Fibroblast of skin of abdomen (primary cell): Measurements from ENCODE around the gene MAP1LC3A.

ENCODE experiments used
- DNase-seq: peaks from one replicate; pipeline ENCODE4 v3.0.0-alpha.2; 2013

MAP1LC3A gene

GRCh38 chr20:34578521-34578920 lies 20.0 kb downstream of the MAP1LC3A start:
- DNase-seq: no peak

GRCh38 chr20:34579191-34579978 lies 20.9 kb downstream of the MAP1LC3A start:
- peak; percentile 60 for DNase-seq

- no peak for DNase-seq
Measured at GRCh38 chr20:34579979-34580940, 21.7 kb downstream of the MAP1LC3A start.

GRCh38 chr20:34581341-34582184 lies 23.0 kb downstream of the MAP1LC3A start:
- DNase-seq: peak; percentile 52

- no peak for DNase-seq
Measured at GRCh38 chr20:34582221-34582620, 23.7 kb downstream of the MAP1LC3A start.

- no peak for DNase-seq
Measured at GRCh38 chr20:34582911-34583310, 24.4 kb downstream of the MAP1LC3A start.

- DNase-seq: no peak
Measured at GRCh38 chr20:34583544-34583943, 25.0 kb downstream of the MAP1LC3A start.

- no peak for DNase-seq
Measured at GRCh38 chr20:34585019-34585418, 26.5 kb downstream of the MAP1LC3A start.

GRCh38 chr20:34586488-34587163 lies 28.1 kb downstream of the MAP1LC3A start:
- no peak for DNase-seq

GRCh38 chr20:34595377-34596184 lies 37.1 kb downstream of the MAP1LC3A start:
- no peak for DNase-seq

- DNase-seq: no peak
Measured at GRCh38 chr20:34600892-34601653, 42.6 kb downstream of the MAP1LC3A start.

- DNase-seq: peak; percentile 70
Measured at GRCh38 chr20:34604980-34605788, 46.7 kb downstream of the MAP1LC3A start.

GRCh38 chr20:34607066-34607465 lies 48.5 kb downstream of the MAP1LC3A start:
- DNase-seq: no peak
